ENCODE measurements around the gene AUNIP.

The AUNIP gene

GRCh38 chr1:25831569-25832196 lies 27.6 kb downstream of the AUNIP start:
- no peak for DNase-seq (ENCODE audit: low read depth)
- H3K4me3 ChIP-seq (ENCODE audit: low read depth, low read length): no peak overlapping the region
- TF ChIP-seq, protein P1, sequence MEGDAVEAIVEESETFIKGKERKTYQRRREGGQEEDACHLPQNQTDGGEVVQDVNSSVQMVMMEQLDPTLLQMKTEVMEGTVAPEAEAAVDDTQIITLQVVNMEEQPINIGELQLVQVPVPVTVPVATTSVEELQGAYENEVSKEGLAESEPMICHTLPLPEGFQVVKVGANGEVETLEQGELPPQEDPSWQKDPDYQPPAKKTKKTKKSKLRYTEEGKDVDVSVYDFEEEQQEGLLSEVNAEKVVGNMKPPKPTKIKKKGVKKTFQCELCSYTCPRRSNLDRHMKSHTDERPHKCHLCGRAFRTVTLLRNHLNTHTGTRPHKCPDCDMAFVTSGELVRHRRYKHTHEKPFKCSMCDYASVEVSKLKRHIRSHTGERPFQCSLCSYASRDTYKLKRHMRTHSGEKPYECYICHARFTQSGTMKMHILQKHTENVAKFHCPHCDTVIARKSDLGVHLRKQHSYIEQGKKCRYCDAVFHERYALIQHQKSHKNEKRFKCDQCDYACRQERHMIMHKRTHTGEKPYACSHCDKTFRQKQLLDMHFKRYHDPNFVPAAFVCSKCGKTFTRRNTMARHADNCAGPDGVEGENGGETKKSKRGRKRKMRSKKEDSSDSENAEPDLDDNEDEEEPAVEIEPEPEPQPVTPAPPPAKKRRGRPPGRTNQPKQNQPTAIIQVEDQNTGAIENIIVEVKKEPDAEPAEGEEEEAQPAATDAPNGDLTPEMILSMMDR (IDR thresholded peaks at IDR 0.05; ENCODE audit: low read depth, low read length, missing control alignments): no peak

- DNase-seq (ENCODE audit: low read depth): no peak
- TF ChIP-seq, protein P1 (IDR thresholded peaks at IDR 0.05; ENCODE audit: low read depth, low read length, missing control alignments): no peak
- H3K4me3 ChIP-seq (ENCODE audit: low read depth, low read length): no peak overlapping the region
Measured at GRCh38 chr1:25829046-25829445, 30.2 kb downstream of the AUNIP start.

GRCh38 chr1:25828491-25828890 lies 30.8 kb downstream of the AUNIP start:
- no peak overlapping the region for H3K4me3 ChIP-seq (ENCODE audit: low read depth, low read length)
- TF ChIP-seq, protein P1 (IDR thresholded peaks at IDR 0.05; ENCODE audit: low read depth, low read length, missing control alignments): no peak
- no peak for DNase-seq (ENCODE audit: low read depth)

GRCh38 chr1:25826571-25826970 lies 32.7 kb downstream of the AUNIP start:
- no peak for DNase-seq (ENCODE audit: low read depth)
- TF ChIP-seq, protein P1 (IDR thresholded peaks at IDR 0.05; ENCODE audit: low read depth, low read length, missing control alignments): no peak
- H3K4me3 ChIP-seq (ENCODE audit: low read depth, low read length): no peak overlapping the region

GRCh38 chr1:25825605-25826004 lies 33.7 kb downstream of the AUNIP start:
- no peak for DNase-seq (ENCODE audit: low read depth)
- TF ChIP-seq, protein P1 (IDR thresholded peaks at IDR 0.05; ENCODE audit: low read depth, low read length, missing control alignments): no peak
- no peak overlapping the region for H3K4me3 ChIP-seq (ENCODE audit: low read depth, low read length)

DNA sequence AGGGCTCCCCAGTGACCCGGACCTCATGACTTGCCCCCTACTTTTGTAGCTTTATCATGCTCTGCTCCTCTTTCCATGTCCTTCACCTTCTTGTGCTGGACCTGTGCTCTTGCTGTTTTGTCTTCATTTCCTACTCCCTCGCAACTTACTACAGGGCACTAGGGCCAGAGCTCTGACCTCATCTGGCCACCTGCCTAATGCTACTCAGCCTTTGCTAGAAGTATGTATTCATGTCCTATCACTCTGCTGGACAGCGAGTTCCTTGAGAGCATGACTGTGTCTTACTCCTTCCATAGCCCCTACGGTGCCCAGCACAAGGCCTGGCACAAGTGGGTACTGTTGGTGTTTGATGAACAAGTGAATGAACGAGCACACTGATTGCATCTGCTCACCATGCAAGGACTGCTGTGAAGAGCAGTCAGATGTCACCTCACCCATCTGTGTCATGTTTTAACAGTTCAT lies 37.6 kb downstream of the AUNIP start:
- TF ChIP-seq, protein P1 (IDR thresholded peaks at IDR 0.05; ENCODE audit: low read depth, low read length, missing control alignments): no peak
- H3K4me3 ChIP-seq (ENCODE audit: low read depth, low read length): peak overlapping the region; percentile 83
- no peak for DNase-seq (ENCODE audit: low read depth)

DNA sequence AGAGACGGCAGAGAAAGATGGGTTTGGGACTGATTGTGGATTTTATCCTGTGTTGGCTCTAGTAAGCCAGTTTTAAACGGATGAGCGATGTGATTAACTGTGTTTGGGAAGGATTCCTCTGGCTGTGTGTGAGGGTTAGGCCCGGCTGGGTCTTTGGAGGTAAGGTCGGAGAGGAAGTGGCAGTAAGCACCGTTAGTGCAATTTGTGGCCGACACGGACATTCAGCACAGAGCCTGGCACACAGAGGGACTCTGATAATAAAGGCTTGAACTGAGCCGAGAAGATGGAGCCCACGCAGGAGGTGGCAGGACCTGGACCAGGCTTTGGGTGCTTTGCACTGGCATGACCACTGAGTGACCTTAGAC lies 38.2 kb downstream of the AUNIP start:
- DNase-seq (ENCODE audit: low read depth): no peak
- TF ChIP-seq, protein P1 (IDR thresholded peaks at IDR 0.05; ENCODE audit: low read depth, low read length, missing control alignments): no peak
- peak overlapping the region; percentile 83 for H3K4me3 ChIP-seq (ENCODE audit: low read depth, low read length)
